Mesenteric fat pad (tissue), 1 donor: ENCODE measurements around the gene ATP6V1D. TPM values are rescaled to one million over a fixed set of nuclear protein-coding genes. Genes with fewer than 3 reads are reported as not detected.

Source experiments
- total RNA-seq: library from RNA; stranded (reverse); fragmentation: NEBNext Ultra II Directional; extraction: Animal tissue kit (Norgen Biotek cat#: 25700); gene quantifications from one replicate; pipeline ENCODE4 v1.2.1, GENCODE V29; 2021
- donor health status: DM: yes; HTN: yes; CAD: no.

ATP6V1D gene
- total RNA-seq, 1 donor from 2014 or later, result 65.9 TPM

Other genes starting within 250 kb of the ATP6V1D start
- gene GARIN2, start 170.4 kb downstream of the ATP6V1D start, total RNA-seq, result not detected
- 24.1 TPM for gene PALS1, start 118.4 kb downstream of the ATP6V1D start, total RNA-seq
- gene EIF2S1, start 524 bp upstream of the ATP6V1D start, total RNA-seq, result 91.2 TPM
- gene PLEK2, start 52.4 kb upstream of the ATP6V1D start, total RNA-seq, result 0.64 TPM
- 1.7 TPM for gene TMEM229B, start 128.9 kb upstream of the ATP6V1D start, total RNA-seq
- 6.8 TPM for gene PLEKHH1, start 173.5 kb upstream of the ATP6V1D start, total RNA-seq
- gene PIGH, start 240.5 kb upstream of the ATP6V1D start, total RNA-seq, result 16.9 TPM